ENCODE data around the gene TTLL8. TPM values are rescaled to one million over a fixed set of nuclear protein-coding genes. Genes with fewer than 3 reads are reported as not detected.

The TTLL8 gene
- total and polyA plus RNA-seq, 2 donors (not counting 3 experiments of a cell fraction or from before 2014, with no cell fraction given) = not detected

DNA sequence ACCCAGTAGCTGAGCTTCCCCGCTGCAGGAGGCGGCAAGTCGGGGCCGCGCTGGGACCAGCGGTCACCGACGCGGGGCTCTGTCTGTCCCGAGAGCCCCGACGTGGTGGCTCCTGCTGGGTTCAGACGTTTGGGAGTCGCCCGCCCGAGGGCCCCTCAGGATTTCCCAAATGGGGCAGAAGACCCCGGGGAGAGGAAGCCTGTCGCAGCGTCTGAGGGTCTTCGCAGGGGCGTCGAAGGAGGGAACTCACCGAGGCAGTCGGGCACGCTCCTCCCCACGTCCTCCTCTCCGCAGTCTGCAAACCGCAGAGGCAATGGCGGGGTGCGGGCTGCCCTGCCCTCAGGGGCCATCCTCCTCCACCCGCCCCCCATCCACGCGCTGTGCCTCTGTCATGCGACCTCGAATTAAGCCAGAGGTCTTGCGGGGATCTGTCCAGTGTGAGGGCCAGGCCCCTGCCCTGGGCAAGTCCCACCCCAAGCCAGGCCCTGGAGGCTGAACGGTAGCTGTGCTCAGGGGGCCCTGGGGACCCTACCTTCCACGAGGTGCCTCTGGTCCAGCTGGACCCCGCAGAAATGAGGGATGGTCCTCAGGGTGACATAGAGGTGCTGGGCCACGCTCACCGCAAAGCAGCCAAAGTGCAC is 58.0 kb downstream of the TTLL8 start:
- H3K27ac ChIP-seq (ENCODE audit: insufficient read depth, low read depth, low read length) = no peak overlapping the region
- H3K9me3 ChIP-seq (replicated peaks; ENCODE audit: control insufficient read depth, insufficient read depth, low read length) = no peaks in the 10 kb centered on the region
- H3K4me3 ChIP-seq (replicated peaks in 1 of 3; ENCODE audit: insufficient read depth in 1 of 3, low read depth in 1 of 3, low read length in 3 of 3) = peak overlapping the region in 1 of 3 experiments; percentile 18
- CTCF ChIA-PET = interaction anchor here (1.0 to 1.5 kb wide), 3 partner anchors 24 to 209 kb away, joined by 3 read pairs; no protein-coding TSS in a partner anchor
- POLR2A ChIA-PET = no interaction called here
- H3K9me1 ChIP-seq (replicated peaks; ENCODE audit: control insufficient read depth, extremely low read depth, insufficient read depth, low read length) = no peaks in the 10 kb centered on the region
- no peaks in the 10 kb centered on the region for H3K4me1 ChIP-seq (ENCODE audit: control insufficient read depth, extremely low read depth, insufficient read depth, low read length)
- dilution Hi-C loops (cut with MboI; ENCODE audit: extremely low pct_ligation_motif_present, low sequenced_read_pairs) = no loop called here
- DNase-seq (ENCODE audit: low read depth, low spot score) (no peak), FAIRE-seq (no peak)
- no peaks in the 10 kb centered on the region for H3K36me3 ChIP-seq (ENCODE audit: control insufficient read depth in 2 of 2, extremely low read depth in 1 of 2, insufficient read depth in 2 of 2, low read length in 2 of 2)
- BruUV-seq (replicated peaks) = no TSS peak
- peak overlapping the region; percentile 43 for H2AFZ ChIP-seq (ENCODE audit: low read depth, low read length)
- peaks cover 0 to 2% of the 10 kb centered on the region in 2 experiments for H3K27me3 ChIP-seq (ENCODE audit: control insufficient read depth in 2 of 2, insufficient read depth in 2 of 2, low read length in 2 of 2)
- TF ChIP-seq EZH2 (IDR thresholded peaks at IDR 0.05; ENCODE audit: borderline replicate concordance, low read depth, low read length, severe bottlenecking) (no peak), POLR2A (IDR thresholded peaks at IDR 0.05; ENCODE audit: low read depth, low read length) (no peak), POLR2AphosphoS5 (IDR thresholded peaks at IDR 0.05; ENCODE audit: insufficient read depth, low read depth, low read length) (no peak), GATA2 (IDR thresholded peaks at IDR 0.05; ENCODE audit: insufficient read depth, insufficient read length, low read depth, low read length) (no peak), MYC (IDR thresholded peaks at IDR 0.05; ENCODE audit: low read depth, low read length) (no peak), FOS (IDR thresholded peaks at IDR 0.05; ENCODE audit: borderline replicate concordance, insufficient read depth, low read length) (no peak)
- no peak overlapping the region for H3K4me2 ChIP-seq (ENCODE audit: insufficient read depth, low read length)
- H3K79me2 ChIP-seq (ENCODE audit: control insufficient read depth, insufficient read depth, low read length) = no peaks in the 10 kb centered on the region
- intact Hi-C loops (cut with micrococcal nuclease) = no loop called here
- H4K20me1 ChIP-seq (replicated peaks; ENCODE audit: control insufficient read depth, extremely low read depth, insufficient read depth, low read length) = no peaks in the 10 kb centered on the region
- H3K9ac ChIP-seq (replicated peaks; ENCODE audit: extremely low read depth, insufficient read depth, low read length) = no peak overlapping the region
